Ectodermal cell (in vitro differentiated cells): ENCODE data around the gene CTDSPL.

Source experiments
- H3K27ac ChIP-seq: 2 replicates; pipeline ENCODE4 v1.7.0; 2013; ENCODE audit warnings: mild to moderate bottlenecking, low read depth, low read length; ENCODE audit not compliant: insufficient read depth, poor library complexity, severe bottlenecking
- H3K27me3 ChIP-seq: 2 replicates; pipeline ENCODE4 v1.7.0; 2013; ENCODE audit warnings: mild to moderate bottlenecking, low read length; ENCODE audit not compliant: insufficient read depth, control insufficient read depth, poor library complexity, severe bottlenecking
- H3K36me3 ChIP-seq: one replicate; pipeline ENCODE4 v1.7.0; 2013; ENCODE audit warnings: low read length; ENCODE audit not compliant: control insufficient read depth, insufficient read depth
- H3K4me1 ChIP-seq: one replicate; pipeline ENCODE4 v1.7.0; 2013; ENCODE audit warnings: low read length; ENCODE audit not compliant: control insufficient read depth, insufficient read depth
- H3K4me3 ChIP-seq: 2 replicates; pipeline ENCODE4 v1.7.0; 2013; ENCODE audit warnings: low read depth, low read length, control low read depth; ENCODE audit not compliant: insufficient read depth
- H3K9me3 ChIP-seq: 2 replicates; pipeline ENCODE4 v1.7.0; 2013; ENCODE audit warnings: mild to moderate bottlenecking, low read length, moderate library complexity; ENCODE audit not compliant: control insufficient read depth
- WGBS, 2 experiments: methylation state at CpG; one replicate each; pipeline ENCODE4 v1.1.7; 2013; ENCODE audit warnings: missing lambda C conversion rate in 2 of 2; 5-methylcytosine and 5-hydroxymethylcytosine counted together

The CTDSPL gene

GRCh38 chr3:38004415-38005075 is 142.9 kb downstream of the CTDSPL start:
- H3K4me3 ChIP-seq = no peak overlapping the region
- no peaks in the 10 kb centered on the region for H3K9me3 ChIP-seq
- H3K27ac ChIP-seq = no peak overlapping the region
- H3K36me3 ChIP-seq = peaks cover 9% of the 10 kb centered on the region
- no peaks in the 10 kb centered on the region for H3K27me3 ChIP-seq
- no peaks in the 10 kb centered on the region for H3K4me1 ChIP-seq
- 85 to 86% methylated on average over 14 of the region's 14 CpGs for WGBS, 2 experiments

DNA sequence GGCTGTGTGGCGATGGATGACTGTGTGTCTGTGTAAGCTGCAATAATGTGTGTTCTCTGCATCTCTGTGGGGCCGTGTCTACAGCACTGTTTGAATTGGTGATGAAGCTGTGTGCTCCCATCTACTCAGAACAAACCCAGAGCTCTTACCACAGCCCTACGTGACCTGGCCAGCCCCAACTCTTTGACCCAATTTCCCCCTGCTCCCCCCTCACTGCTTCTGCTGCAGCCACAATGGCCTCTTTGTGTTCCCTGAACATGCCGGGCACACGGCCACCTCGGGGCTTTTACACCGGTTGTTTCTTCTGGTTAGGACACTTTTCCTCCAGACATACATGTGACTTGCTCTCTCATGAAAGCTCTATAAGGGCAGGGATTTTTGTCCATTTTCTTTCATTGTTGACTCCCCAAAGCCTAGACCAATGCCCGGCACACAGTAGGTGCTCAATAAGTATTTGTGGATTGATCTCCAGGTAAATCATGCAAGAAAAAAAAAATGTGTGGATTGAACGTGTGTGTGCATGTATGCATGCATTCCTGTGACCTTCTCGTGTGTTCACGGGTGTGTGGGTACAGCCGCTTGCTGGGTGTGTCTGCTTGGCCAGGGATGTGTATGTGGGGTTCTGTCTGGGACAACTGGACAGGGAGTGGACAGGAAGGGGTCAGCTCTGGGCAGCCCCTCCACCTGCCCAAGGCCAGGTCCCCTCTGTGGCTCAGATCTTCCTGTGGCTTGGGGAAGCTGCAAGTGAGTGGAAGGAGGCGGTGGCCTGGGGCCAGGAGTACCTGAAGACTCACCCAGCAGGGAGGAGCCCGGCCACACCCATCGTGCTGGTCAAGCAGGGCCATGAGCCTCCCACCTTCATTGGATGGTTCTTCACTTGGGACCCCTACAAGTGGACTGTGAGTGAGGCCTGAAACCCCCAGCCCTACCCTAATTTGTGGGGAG is 143.7 kb downstream of the CTDSPL start:
- Histone ChIP-seq H3K4me3 (no peak overlapping the region), H3K9me3 (no peaks in the 10 kb centered on the region), H3K4me1 (no peaks in the 10 kb centered on the region), H3K36me3 (peaks cover 9% of the 10 kb centered on the region), H3K27ac (no peak overlapping the region), H3K27me3 (no peaks in the 10 kb centered on the region)
- WGBS, 2 experiments = 90% methylated on average over 15 of the region's 15 CpGs

- Histone ChIP-seq H3K4me1 (no peaks in the 10 kb centered on the region), H3K36me3 (peaks cover 9% of the 10 kb centered on the region), H3K4me3 (no peak overlapping the region), H3K27ac (no peak overlapping the region), H3K9me3 (no peaks in the 10 kb centered on the region), H3K27me3 (no peaks in the 10 kb centered on the region)
- 84 to 85% methylated on average over 5 of the region's 5 CpGs for WGBS, 2 experiments
Observed at GRCh38 chr3:38006031-38006430, 144.4 kb downstream of the CTDSPL start.

GRCh38 chr3:38006445-38006995 is 144.8 kb downstream of the CTDSPL start:
- H3K4me1 ChIP-seq = no peaks in the 10 kb centered on the region
- H3K36me3 ChIP-seq = peaks cover 9% of the 10 kb centered on the region
- no peak overlapping the region for H3K4me3 ChIP-seq
- H3K9me3 ChIP-seq = no peaks in the 10 kb centered on the region
- no peaks in the 10 kb centered on the region for H3K27me3 ChIP-seq
- no peak overlapping the region for H3K27ac ChIP-seq
- 92 to 95% methylated on average over 16 of the region's 16 CpGs for WGBS, 2 experiments

DNA sequence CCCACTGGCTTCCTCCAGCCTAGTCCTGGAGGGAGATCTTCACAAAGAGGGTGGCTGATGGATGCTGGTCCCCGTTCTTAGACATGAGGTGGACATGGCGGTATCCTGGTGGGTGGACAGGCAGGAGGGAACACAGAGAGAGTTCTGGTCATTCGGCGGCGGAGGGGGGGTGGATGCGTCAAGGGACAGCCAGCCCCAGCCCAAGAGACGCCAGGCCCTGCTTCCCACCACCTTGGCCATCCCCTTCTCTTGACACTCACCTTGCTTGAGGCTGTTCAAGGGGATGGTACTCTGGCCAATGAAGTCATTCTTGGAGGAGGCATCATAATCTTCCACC is 146.0 kb downstream of the CTDSPL start:
- no peaks in the 10 kb centered on the region for H3K27me3 ChIP-seq
- no peak overlapping the region for H3K27ac ChIP-seq
- WGBS, 2 experiments = 93 to 95% methylated on average over 7 of the region's 7 CpGs
- peaks cover 9% of the 10 kb centered on the region for H3K36me3 ChIP-seq
- H3K9me3 ChIP-seq = no peaks in the 10 kb centered on the region
- no peak overlapping the region for H3K4me3 ChIP-seq
- no peaks in the 10 kb centered on the region for H3K4me1 ChIP-seq

- 96 to 97% methylated on average over 19 of the region's 19 CpGs for WGBS, 2 experiments
- no peak overlapping the region for H3K27ac ChIP-seq
- H3K9me3 ChIP-seq = no peaks in the 10 kb centered on the region
- H3K27me3 ChIP-seq = no peaks in the 10 kb centered on the region
- peaks cover 9% of the 10 kb centered on the region for H3K36me3 ChIP-seq
- H3K4me3 ChIP-seq = no peak overlapping the region
- H3K4me1 ChIP-seq = no peaks in the 10 kb centered on the region
Observed at GRCh38 chr3:38008191-38008701, 146.6 kb downstream of the CTDSPL start.

- Histone ChIP-seq H3K4me1 (no peaks in the 10 kb centered on the region), H3K36me3 (peaks cover 9% of the 10 kb centered on the region), H3K4me3 (no peak overlapping the region), H3K27me3 (no peaks in the 10 kb centered on the region), H3K9me3 (no peaks in the 10 kb centered on the region), H3K27ac (no peak overlapping the region)
- WGBS, 2 experiments = 89 to 93% methylated on average over 16 of the region's 16 CpGs
Observed at GRCh38 chr3:38008971-38009580, 147.4 kb downstream of the CTDSPL start.

DNA sequence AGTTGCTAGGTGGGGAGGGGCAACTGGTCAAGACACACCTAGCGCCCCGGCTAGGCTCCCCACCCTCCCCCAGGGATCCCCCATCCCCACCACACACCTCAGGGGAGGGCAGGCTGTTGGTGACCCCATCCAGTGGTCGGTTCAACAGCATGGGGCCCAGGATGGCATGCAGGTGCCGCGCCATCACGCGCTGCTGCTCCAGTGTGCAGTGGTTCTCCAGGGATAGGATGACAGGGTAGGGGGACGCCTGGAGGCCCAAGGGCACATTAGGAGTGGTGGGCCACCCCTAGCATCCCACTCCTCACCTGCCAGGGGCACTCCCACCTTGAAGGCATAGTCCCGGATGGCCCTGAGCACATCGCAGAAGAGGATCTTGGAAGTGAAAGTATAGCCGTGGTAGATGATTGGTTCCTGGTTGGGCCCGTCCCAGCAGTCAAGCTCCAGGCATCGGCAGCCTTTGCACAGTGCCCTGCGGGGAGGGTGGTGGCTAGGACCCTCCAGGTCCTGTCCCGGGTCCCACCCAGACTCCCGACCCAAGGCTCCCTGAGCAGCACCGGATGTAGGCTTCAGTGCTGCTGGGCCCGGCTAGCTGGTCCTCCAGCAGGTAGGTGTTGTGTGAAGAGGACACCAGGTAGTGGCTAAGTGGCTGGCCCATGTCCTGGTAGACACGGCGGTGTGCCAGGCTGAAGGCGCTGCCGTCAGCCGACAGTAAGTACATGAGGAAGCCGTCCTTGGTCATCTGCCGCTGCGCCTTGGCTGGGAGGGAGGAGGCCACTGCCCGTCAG is 148.3 kb downstream of the CTDSPL start:
- Histone ChIP-seq H3K4me3 (no peak overlapping the region), H3K36me3 (peaks cover 9% of the 10 kb centered on the region), H3K27ac (no peak overlapping the region), H3K27me3 (no peaks in the 10 kb centered on the region), H3K4me1 (no peaks in the 10 kb centered on the region), H3K9me3 (no peaks in the 10 kb centered on the region)
- WGBS, 2 experiments = 95 to 96% methylated on average over 27 of the region's 27 CpGs

GRCh38 chr3:38011111-38011510 is 149.4 kb downstream of the CTDSPL start:
- H3K4me3 ChIP-seq = no peak overlapping the region
- H3K27ac ChIP-seq = no peak overlapping the region
- 93 to 94% methylated on average over 21 of the region's 21 CpGs for WGBS, 2 experiments
- H3K36me3 ChIP-seq = peaks cover 20% of the 10 kb centered on the region
- H3K27me3 ChIP-seq = no peaks in the 10 kb centered on the region
- no peaks in the 10 kb centered on the region for H3K4me1 ChIP-seq
- H3K9me3 ChIP-seq = no peaks in the 10 kb centered on the region
